ENCODE measurements around the gene RGMA. TPM values are rescaled to one million over a fixed set of nuclear protein-coding genes. Genes with fewer than 3 reads are reported as not detected.

Gene RGMA
- total RNA-seq, 2 experiments from 2014 or later = not detected

GRCh38 chr15:93131485-93132095 lies 42.6 kb upstream of the RGMA start:
- TF ChIP-seq CTCF (IDR thresholded peaks at IDR 0.05) = no peak
- ATAC-seq (no peak), DNase-seq (no peak)
- Mint-ChIP-seq H3K36me3 (ENCODE audit: low read depth) (no peaks in the 10 kb centered on the region), H3K9me3 (no peaks in the 10 kb centered on the region), H3K27me3 (no peaks in the 10 kb centered on the region), H3K4me1 (ENCODE audit: low read depth) (no peaks in the 10 kb centered on the region), H3K27ac (no peak overlapping the region), H3K4me3 (no peak overlapping the region)
- CTCF ChIA-PET = no interaction called here
- POLR2A ChIA-PET = no interaction called here
- intact Hi-C loops (cut with micrococcal nuclease) = no loop called here

- DNase-seq (no peak), ATAC-seq (no peak)
- Mint-ChIP-seq H3K27ac (no peak overlapping the region), H3K4me3 (no peak overlapping the region), H3K4me1 (ENCODE audit: low read depth) (no peaks in the 10 kb centered on the region), H3K27me3 (no peaks in the 10 kb centered on the region), H3K9me3 (no peaks in the 10 kb centered on the region), H3K36me3 (ENCODE audit: low read depth) (no peaks in the 10 kb centered on the region)
- no peak for TF ChIP-seq CTCF (IDR thresholded peaks at IDR 0.05)
- CTCF ChIA-PET = no interaction called here
- intact Hi-C loops (cut with micrococcal nuclease) = no loop called here
- POLR2A ChIA-PET = no interaction called here
Measured at GRCh38 chr15:93129702-93130488, 40.9 kb upstream of the RGMA start.

- no peak for TF ChIP-seq CTCF (IDR thresholded peaks at IDR 0.05)
- H3K9me3 Mint-ChIP-seq = no peaks in the 10 kb centered on the region
Measured at GRCh38 chr15:93127286-93127685, 38.3 kb upstream of the RGMA start.

GRCh38 chr15:93126599-93126998 lies 37.6 kb upstream of the RGMA start:
- no peak for DNase-seq
- ChIA-PET POLR2A (no interaction called here), CTCF (no interaction called here)
- ATAC-seq = no peak
- Mint-ChIP-seq H3K4me1 (ENCODE audit: low read depth) (no peaks in the 10 kb centered on the region), H3K9me3 (no peaks in the 10 kb centered on the region), H3K4me3 (no peak overlapping the region), H3K36me3 (ENCODE audit: low read depth) (no peaks in the 10 kb centered on the region), H3K27ac (no peak overlapping the region), H3K27me3 (no peaks in the 10 kb centered on the region)
- TF ChIP-seq CTCF (IDR thresholded peaks at IDR 0.05) = no peak
- intact Hi-C loops (cut with micrococcal nuclease) = no loop called here

More at GRCh38 chr15:93127286-93127685, 38.3 kb upstream of the RGMA start:
- DNase-seq (no peak), ATAC-seq (no peak)
- no peaks in the 10 kb centered on the region for H3K36me3 Mint-ChIP-seq (ENCODE audit: low read depth)
- no peak overlapping the region for H3K4me3 Mint-ChIP-seq
- H3K27me3 Mint-ChIP-seq = no peaks in the 10 kb centered on the region
- ChIA-PET POLR2A (no interaction called here), CTCF (interaction anchor here (1.2 to 1.8 kb wide), 2 partner anchors 11 to 40 kb away, joined by 3 to 4 read pairs; no protein-coding TSS in a partner anchor)
- intact Hi-C loops (cut with micrococcal nuclease) = no loop called here
- H3K4me1 Mint-ChIP-seq (ENCODE audit: low read depth) = no peaks in the 10 kb centered on the region
- no peak overlapping the region for H3K27ac Mint-ChIP-seq

- H3K27me3 Mint-ChIP-seq = no peaks in the 10 kb centered on the region
- DNase-seq (no peak), ATAC-seq (no peak)
- H3K4me3 Mint-ChIP-seq = no peak overlapping the region
- intact Hi-C loops (cut with micrococcal nuclease) = no loop called here
- no peaks in the 10 kb centered on the region for H3K36me3 Mint-ChIP-seq (ENCODE audit: low read depth)
- H3K9me3 Mint-ChIP-seq = no peaks in the 10 kb centered on the region
- POLR2A ChIA-PET = no interaction called here
- no peak for TF ChIP-seq CTCF (IDR thresholded peaks at IDR 0.05)
- H3K27ac Mint-ChIP-seq = no peak overlapping the region
- no peaks in the 10 kb centered on the region for H3K4me1 Mint-ChIP-seq (ENCODE audit: low read depth)
- CTCF ChIA-PET = interaction anchor here (1.6 kb wide), 1 partner anchor 12 kb away, joined by 4 read pairs; no protein-coding TSS in a partner anchor
Measured at GRCh38 chr15:93126148-93126547, 37.1 kb upstream of the RGMA start.

Measured in activated CD8-positive, alpha-beta T cell treated with anti-CD3 and anti-CD28 coated beads for 36 hours (primary cell).